OCI-LY7 (cell line): ENCODE results near the gene CLEC5A. TPM values are rescaled to one million over a fixed set of nuclear protein-coding genes. Genes with fewer than 3 reads are reported as not detected.

Experiments used
- BruUV-seq: library from RNA; stranded (reverse); fragments of 400-500 nt; replicated peaks from 2 replicates; lab custom pipeline; 2021; lab: Mats Ljungman, UMichigan
- CTCF ChIA-PET: fragments of 300-600 bp; sonication (Branson Sonifier 250); formaldehyde crosslinking; loops from one replicate; lab custom pipeline; 2022; ENCODE audit warnings: antibody characterized with exemption; ENCODE audit not compliant: unreplicated experiment; lab: Charles Lee
- POLR2A ChIA-PET: fragments of 300-600 bp; sonication (Branson Sonifier 250); formaldehyde crosslinking; loops from one replicate; lab custom pipeline; 2022; ENCODE audit warnings: antibody characterized with exemption; lab: Charles Lee
- DNase-seq: peaks from one replicate; pipeline ENCODE4 v3.0.0-alpha.2; 2015; ENCODE audit warnings: low spot score
- H2AFZ ChIP-seq: fragments of 200-600 bp; sonication (generic), shearing (Covaris generic); 2 replicates; pipeline ENCODE4 v1.6.1; 2014; ENCODE audit warnings: mild to moderate bottlenecking, antibody characterized with exemption, low read length, moderate library complexity
- H3K27ac ChIP-seq: fragments of 200-600 bp; sonication (generic); 2 replicates; pipeline ENCODE4 v1.5.1; 2014; ENCODE audit warnings: mixed run types, low read depth, mild to moderate bottlenecking, moderate library complexity, low read length, inconsistent platforms; ENCODE audit not compliant: poor library complexity, severe bottlenecking
- H3K36me3 ChIP-seq: fragments of 200-600 bp; sonication (generic); 2 replicates; pipeline ENCODE4 v1.6.1; 2014; ENCODE audit warnings: mild to moderate bottlenecking, antibody characterized with exemption, low read length, moderate library complexity, mixed read lengths; ENCODE audit not compliant: insufficient read depth
- H3K4me1 ChIP-seq: fragments of 200-600 bp; sonication (generic); 2 replicates; pipeline ENCODE4 v1.5.1; 2014; ENCODE audit warnings: mild to moderate bottlenecking, low read length; ENCODE audit not compliant: insufficient read depth, poor library complexity, severe bottlenecking
- H3K4me2 ChIP-seq: fragments of 200-600 bp; sonication (generic); 2 replicates; pipeline ENCODE4 v1.6.1; 2014; ENCODE audit warnings: mild to moderate bottlenecking, low read length
- H3K4me3 ChIP-seq: fragments of 200-600 bp; sonication (generic); 2 replicates; pipeline ENCODE4 v1.5.1; 2014; ENCODE audit warnings: mild to moderate bottlenecking, low read depth, low read length; ENCODE audit not compliant: poor library complexity, severe bottlenecking
- H3K79me2 ChIP-seq: fragments of 200-600 bp; sonication (generic); 2 replicates; pipeline ENCODE4 v1.6.1; 2016; ENCODE audit warnings: low read depth, mild to moderate bottlenecking, low read length, moderate library complexity, mixed read lengths; ENCODE audit not compliant: insufficient read depth
- H3K9me2 ChIP-seq: fragments of 200-600 bp; sonication (generic); 2 replicates; pipeline ENCODE4 v1.6.1; 2016; ENCODE audit warnings: mild to moderate bottlenecking, low read length, mixed read lengths; ENCODE audit not compliant: insufficient read depth
- H3K9me3 ChIP-seq: fragments of 200-600 bp; sonication (generic); 2 replicates; pipeline ENCODE4 v1.6.1; 2014; ENCODE audit warnings: mild to moderate bottlenecking, mixed run types, low read length, mixed read lengths
- H4K20me1 ChIP-seq: fragments of 200-600 bp; sonication (generic); 2 replicates; pipeline ENCODE4 v1.6.1; 2014; ENCODE audit warnings: mild to moderate bottlenecking, antibody characterized with exemption, low read length, moderate library complexity, mixed read lengths; ENCODE audit not compliant: insufficient read depth
- EZH2phosphoT487 ChIP-seq: fragments of 200-600 bp; sonication (generic); IDR thresholded peaks from 2 replicates; pipeline ENCODE4 v1.6.1; 2018; ENCODE audit warnings: low read depth, borderline replicate concordance, mild to moderate bottlenecking, mixed run types, antibody characterized with exemption, low read length, moderate library complexity, mixed read lengths
- intact Hi-C: fragments of 100-400 bp; cut with micrococcal nuclease; formaldehyde crosslinking; loops from one replicate; pipeline ENCODE4 v1.10.0; 2022; ENCODE audit not compliant: unreplicated experiment
- total RNA-seq, 2 experiments: library from RNA; depleted of rRNA in 1 of 2; stranded (reverse); fragments of >200 nt in 1 of 2; shearing (Covaris generic) in 1 of 2; gene quantifications; 2 replicates each; pipeline ENCODE4 v1.2.3, GENCODE V29; 2014 to 2022
- TF ChIP-seq, protein P1 (sequence below): fragments of 200-600 bp; sonication (generic); conservative IDR thresholded peaks from 2 replicates; pipeline ENCODE4 v1.5.1; 2014; ENCODE audit warnings: mild to moderate bottlenecking, antibody characterized with exemption, low read length, moderate library complexity, mixed read lengths

CLEC5A gene
- total RNA-seq, 2 experiments from 2014 or later: not detected

GRCh38 chr7:141952461-141952860 is 5.7 kb upstream of the CLEC5A start:
- H3K79me2 ChIP-seq: no peaks in the 10 kb centered on the region
- no peak overlapping the region for H2AFZ ChIP-seq
- H3K36me3 ChIP-seq: no peaks in the 10 kb centered on the region
- no peak for DNase-seq
- H3K27ac ChIP-seq: no peak overlapping the region
- peaks cover 6% of the 10 kb centered on the region for H3K4me1 ChIP-seq
- POLR2A ChIA-PET: no interaction called here
- H3K4me2 ChIP-seq: no peak overlapping the region
- CTCF ChIA-PET: no interaction called here
- intact Hi-C loops: no loop called here
- no peaks in the 10 kb centered on the region for H4K20me1 ChIP-seq
- H3K4me3 ChIP-seq: no peak overlapping the region
- TF ChIP-seq, protein P1, sequence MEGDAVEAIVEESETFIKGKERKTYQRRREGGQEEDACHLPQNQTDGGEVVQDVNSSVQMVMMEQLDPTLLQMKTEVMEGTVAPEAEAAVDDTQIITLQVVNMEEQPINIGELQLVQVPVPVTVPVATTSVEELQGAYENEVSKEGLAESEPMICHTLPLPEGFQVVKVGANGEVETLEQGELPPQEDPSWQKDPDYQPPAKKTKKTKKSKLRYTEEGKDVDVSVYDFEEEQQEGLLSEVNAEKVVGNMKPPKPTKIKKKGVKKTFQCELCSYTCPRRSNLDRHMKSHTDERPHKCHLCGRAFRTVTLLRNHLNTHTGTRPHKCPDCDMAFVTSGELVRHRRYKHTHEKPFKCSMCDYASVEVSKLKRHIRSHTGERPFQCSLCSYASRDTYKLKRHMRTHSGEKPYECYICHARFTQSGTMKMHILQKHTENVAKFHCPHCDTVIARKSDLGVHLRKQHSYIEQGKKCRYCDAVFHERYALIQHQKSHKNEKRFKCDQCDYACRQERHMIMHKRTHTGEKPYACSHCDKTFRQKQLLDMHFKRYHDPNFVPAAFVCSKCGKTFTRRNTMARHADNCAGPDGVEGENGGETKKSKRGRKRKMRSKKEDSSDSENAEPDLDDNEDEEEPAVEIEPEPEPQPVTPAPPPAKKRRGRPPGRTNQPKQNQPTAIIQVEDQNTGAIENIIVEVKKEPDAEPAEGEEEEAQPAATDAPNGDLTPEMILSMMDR: no peak
- TF ChIP-seq EZH2phosphoT487: no peak
- H3K9me3 ChIP-seq: no peaks in the 10 kb centered on the region
- no TSS peak for BruUV-seq
- H3K9me2 ChIP-seq: no peaks in the 10 kb centered on the region

DNA sequence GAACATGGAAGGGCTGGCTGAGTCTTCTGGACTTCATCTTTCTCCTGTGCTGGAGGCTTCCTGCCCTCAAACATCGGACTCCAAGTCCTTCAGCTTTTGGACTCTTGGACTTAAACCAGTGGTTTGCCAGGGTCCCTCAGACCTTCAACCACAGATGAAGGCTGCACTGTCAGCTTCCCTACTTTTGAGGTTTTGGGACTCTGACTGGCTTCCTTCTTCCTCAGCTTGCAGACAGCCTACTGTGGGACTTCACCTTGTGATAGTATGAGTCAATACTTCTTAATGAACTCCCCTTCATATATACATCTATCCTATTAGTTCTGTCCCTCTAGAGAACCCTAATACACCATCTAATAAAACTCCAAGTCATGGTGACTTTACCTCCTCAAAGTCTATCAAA is 4.0 kb upstream of the CLEC5A start:
- H3K9me3 ChIP-seq: no peaks in the 10 kb centered on the region
- peaks cover under 1% of the 10 kb centered on the region for H3K4me1 ChIP-seq
- no TSS peak for BruUV-seq
- H3K9me2 ChIP-seq: no peaks in the 10 kb centered on the region
- no peak overlapping the region for H3K4me3 ChIP-seq
- no peaks in the 10 kb centered on the region for H3K36me3 ChIP-seq
- intact Hi-C loops: no loop called here
- H2AFZ ChIP-seq: no peak overlapping the region
- TF ChIP-seq, protein P1: no peak
- TF ChIP-seq EZH2phosphoT487: no peak
- H4K20me1 ChIP-seq: no peaks in the 10 kb centered on the region
- ChIA-PET POLR2A (no interaction called here), CTCF (no interaction called here)
- H3K79me2 ChIP-seq: no peaks in the 10 kb centered on the region
- no peak overlapping the region for H3K27ac ChIP-seq
- DNase-seq: no peak
- no peak overlapping the region for H3K4me2 ChIP-seq

GRCh38 chr7:141949911-141950310 is 3.1 kb upstream of the CLEC5A start:
- no peak for TF ChIP-seq EZH2phosphoT487
- TF ChIP-seq, protein P1: no peak
- DNase-seq: no peak
- Histone ChIP-seq H3K4me1 (no peaks in the 10 kb centered on the region), H3K27ac (no peak overlapping the region), H3K9me3 (no peaks in the 10 kb centered on the region), H4K20me1 (no peaks in the 10 kb centered on the region), H3K79me2 (no peaks in the 10 kb centered on the region), H2AFZ (no peak overlapping the region), H3K4me2 (no peak overlapping the region), H3K36me3 (no peaks in the 10 kb centered on the region), H3K9me2 (no peaks in the 10 kb centered on the region), H3K4me3 (no peak overlapping the region)
- ChIA-PET CTCF (no interaction called here), POLR2A (no interaction called here)
- intact Hi-C loops: no loop called here
- no TSS peak for BruUV-seq
